K562 (cell line): ENCODE measurements around the gene CASKIN1. TPM values are rescaled to one million over a fixed set of nuclear protein-coding genes. Genes with fewer than 3 reads are reported as not detected.
A peak's percentile ranks its signal among the peaks of the same experiment; 100 is the strongest.

Experiments used
- BCL6 ChIP-seq: fragments of 250-450 bp; sonication (Bioruptor Pico); IDR thresholded peaks from 2 replicates; pipeline ENCODE4 v1.4.0; 2020
- CBFA2T3 ChIP-seq: fragments of 450-650 bp; IDR thresholded peaks from 2 replicates; pipeline ENCODE4 v1.6.1; 2017
- FIP1L1 ChIP-seq: fragments of 200-400 bp; formaldehyde crosslinking; IDR thresholded peaks from 2 replicates; pipeline ENCODE4 v1.6.1; 2018; ENCODE audit warnings: mild to moderate bottlenecking, low read depth, low read length; ENCODE audit not compliant: poor library complexity, severe bottlenecking
- HDAC2 ChIP-seq: fragments of 450-650 bp; IDR thresholded peaks from 2 replicates; pipeline ENCODE4 v1.6.1; 2016; ENCODE audit warnings: mild to moderate bottlenecking
- JUND ChIP-seq, 2 experiments: IDR thresholded peaks; 2 replicates in 1 of 2; 3 replicates in 1 of 2; pipeline ENCODE4 v1.6.1; 2011; ENCODE audit warnings: borderline replicate concordance in 2 of 2, low read depth in 2 of 2, low read length in 2 of 2, improper control_type of control experiment in 1 of 2, missing biosample characterization in 1 of 2, missing genetic modification characterization in 1 of 2, missing genetic modification reagents in 1 of 2
- KDM1A ChIP-seq, 2 experiments: fragments of 450-650 bp; IDR thresholded peaks; 2 replicates each; pipeline ENCODE4 v1.6.1; 2016; ENCODE audit warnings: mild to moderate bottlenecking in 2 of 2
- MED1 ChIP-seq: sonication (generic); formaldehyde crosslinking; IDR thresholded peaks from 2 replicates; pipeline ENCODE4 v1.8.1; 2023; ENCODE audit warnings: missing genetic modification reagents, borderline replicate concordance
- POLR2H ChIP-seq: IDR thresholded peaks from 2 replicates; pipeline ENCODE4 v1.6.1; 2016; ENCODE audit warnings: missing genetic modification characterization, low read depth, mild to moderate bottlenecking, control low read depth, missing compliant biosample characterization, moderate library complexity
- PRPF4 ChIP-seq: fragments of 200-400 bp; formaldehyde crosslinking; IDR thresholded peaks from one replicate; pipeline ENCODE4 v1.6.1; 2017; ENCODE audit warnings: low read length, low read depth, mild to moderate bottlenecking; ENCODE audit not compliant: insufficient read depth, poor library complexity, severe bottlenecking
- RFX5 ChIP-seq: IDR thresholded peaks from 2 replicates; pipeline ENCODE4 v1.6.1; 2011; ENCODE audit warnings: low read depth, mild to moderate bottlenecking, improper control_type of control experiment, low read length
- SMAD1 ChIP-seq: fragments of 150-350 bp; IDR thresholded peaks from 2 replicates; pipeline ENCODE4 v1.6.1; 2014; ENCODE audit warnings: low read length, low read depth; ENCODE audit not compliant: partially characterized antibody
- SMARCA5 ChIP-seq: fragments of 450-650 bp; IDR thresholded peaks from 2 replicates; pipeline ENCODE4 v1.6.1; 2016
- TAF15 ChIP-seq: fragments of 200-400 bp; formaldehyde crosslinking; IDR thresholded peaks from 2 replicates; pipeline ENCODE4 v1.6.1; 2017; ENCODE audit warnings: mild to moderate bottlenecking, low read depth, low read length, moderate library complexity
- TAL1 ChIP-seq: fragments of 450-650 bp; IDR thresholded peaks from 2 replicates; pipeline ENCODE4 v1.6.1; 2016; ENCODE audit warnings: mild to moderate bottlenecking
- ZEB2 ChIP-seq: fragments of 450-650 bp; IDR thresholded peaks from 2 replicates; pipeline ENCODE4 v1.6.1; 2016
- ZNF212 ChIP-seq: fragments of 450-650 bp; formaldehyde crosslinking; IDR thresholded peaks from 2 replicates; pipeline ENCODE4 v1.4.0; 2020; ENCODE audit warnings: mild to moderate bottlenecking
- ZNF282 ChIP-seq: sonication (generic); formaldehyde crosslinking; IDR thresholded peaks from 2 replicates; pipeline ENCODE4 v1.8.1; 2023; ENCODE audit warnings: missing genetic modification reagents
- ZNF644 ChIP-seq: fragments of 200-800 bp; sonication (Bioruptor generic); IDR thresholded peaks from 2 replicates; pipeline ENCODE4 v1.6.1; 2016; ENCODE audit warnings: low read depth, missing genetic modification characterization, missing compliant biosample characterization
- ZNF778 ChIP-seq: fragments of 450-650 bp; formaldehyde crosslinking; IDR thresholded peaks from 2 replicates; pipeline ENCODE4 v1.4.0; 2020; ENCODE audit warnings: mild to moderate bottlenecking, moderate library complexity
- polyA plus RNA-seq, 8 experiments: library from polyadenylated mRNA; depleted of rRNA in 4 of 8; stranded (reverse) in 5 of 8; unstranded in 3 of 8; fragments of >200 nt; fragmentation: Nextera tagmentation in 2 of 8; fragmentation: Illumina TruSeq in 1 of 8; extraction: Ambion mirVana in 2 of 8; extraction: Trizol in 1 of 8; gene quantifications; 2 replicates each; pipeline versions ENCODE4 v1.2.1 to v1.2.3, GENCODE V29; 2011 to 2014; ENCODE audit warnings: inconsistent platforms in 1 of 8, missing spikeins in 1 of 8
- total RNA-seq, 7 experiments: library from RNA; depleted of rRNA in 6 of 7; stranded (reverse); fragments of >200 nt in 6 of 7; fragmentation: Illumina TruSeq in 2 of 7; extraction: Trizol in 2 of 7; gene quantifications; 2 replicates each; pipeline versions ENCODE4 v1.2.1 to v1.2.3, GENCODE V29; 2011 to 2021; ENCODE audit warnings: low replicate concordance in 1 of 7
- TF ChIP-seq, protein P1 (sequence below): sonication (generic); formaldehyde crosslinking; IDR thresholded peaks from 2 replicates; pipeline ENCODE4 v1.8.0; 2022; ENCODE audit warnings: mild to moderate bottlenecking, missing genetic modification reagents, borderline replicate concordance
- TF ChIP-seq, protein P2 (sequence below): fragments of 450-650 bp; IDR thresholded peaks from 2 replicates; pipeline ENCODE4 v1.6.1; 2018; ENCODE audit warnings: mild to moderate bottlenecking, low read depth; ENCODE audit not compliant: partially characterized antibody

CASKIN1 gene
- total and polyA plus RNA-seq, 9 of the 15 experiments (the other 6 are each of a cell fraction or from before 2014, with no cell fraction given), result 0.15 to 4.5 (median 1.5) TPM; not detected in 2

DNA sequence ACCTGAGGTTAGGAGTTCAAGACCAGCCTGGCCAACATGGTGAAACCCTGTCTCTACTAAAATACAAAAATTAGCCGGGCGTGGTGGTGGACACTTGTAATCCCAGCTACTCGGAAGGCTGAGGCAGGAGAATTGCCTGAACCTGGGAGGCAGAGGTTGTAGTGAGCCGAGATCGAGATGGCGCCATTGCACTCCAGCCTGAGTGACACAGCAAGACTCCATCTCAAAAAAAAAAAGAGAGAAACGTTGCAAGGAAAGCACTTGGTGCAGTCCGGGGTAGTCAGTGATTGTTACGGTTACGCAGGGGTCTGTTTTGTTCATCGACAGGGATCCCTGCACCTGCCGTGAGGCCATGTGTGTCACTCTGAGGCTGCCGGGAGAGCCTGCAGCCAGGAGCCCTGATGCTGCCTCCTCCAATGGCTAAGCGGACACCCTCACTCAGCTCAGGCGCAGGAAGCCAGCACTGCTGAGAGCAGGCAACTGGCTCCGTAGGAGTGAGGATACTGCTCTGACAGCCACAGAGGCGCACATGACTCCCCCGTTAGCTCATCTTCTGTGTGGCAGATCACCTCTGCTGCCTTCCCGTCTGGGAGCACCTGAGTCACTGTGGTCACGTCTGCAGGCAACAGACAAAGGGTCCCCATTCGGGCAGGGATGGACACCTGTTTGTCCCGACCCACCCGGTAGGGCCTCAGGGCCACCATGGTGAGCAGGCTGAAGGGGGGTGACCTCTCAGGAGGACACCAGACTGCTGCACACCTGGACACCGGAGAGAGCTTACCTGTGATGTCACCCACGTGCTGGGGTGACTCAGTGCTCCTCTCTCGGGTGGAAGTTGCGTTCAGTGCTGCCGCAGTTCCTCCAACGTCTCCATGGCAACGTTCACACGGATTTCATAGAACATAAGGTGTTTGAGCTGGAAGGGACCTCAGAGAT lies 53.2 kb downstream of the CASKIN1 start (continued):
- TF ChIP-seq TAF15 (no peak), SMARCA5 (no peak), MED1 (CRISPR knock-in tag) (no peak), RFX5 (no peak), HDAC2 (0 out of 2 replicates have a peak, but pooled peaks have one; percentile 11), ZNF282 (CRISPR knock-in tag) (no peak), POLR2H (tag) (no peak), KDM1A (IDR thresholded peaks at IDR 0.05) (no peak), CBFA2T3 (peak; percentile 68), BCL6 (no peak), ZNF644 (tag) (no peak), JUND (IDR thresholded peaks at IDR 0.05; ENCODE audit: borderline replicate concordance, low read depth, low read length) (no peak), JUND (tag; IDR thresholded peaks at IDR 0.05; ENCODE audit: borderline replicate concordance, low read depth, low read length) (no peak), PRPF4 (no peak), TAL1 (peak; percentile 18; the same call in 1 of the 2 replicates), ZEB2 (peak; percentile 96), SMAD1 (no peak), FIP1L1 (no peak), ZNF212 (CRISPR knock-in tag) (no peak), ZNF778 (CRISPR knock-in tag) (no peak)
- TF ChIP-seq, protein P1, sequence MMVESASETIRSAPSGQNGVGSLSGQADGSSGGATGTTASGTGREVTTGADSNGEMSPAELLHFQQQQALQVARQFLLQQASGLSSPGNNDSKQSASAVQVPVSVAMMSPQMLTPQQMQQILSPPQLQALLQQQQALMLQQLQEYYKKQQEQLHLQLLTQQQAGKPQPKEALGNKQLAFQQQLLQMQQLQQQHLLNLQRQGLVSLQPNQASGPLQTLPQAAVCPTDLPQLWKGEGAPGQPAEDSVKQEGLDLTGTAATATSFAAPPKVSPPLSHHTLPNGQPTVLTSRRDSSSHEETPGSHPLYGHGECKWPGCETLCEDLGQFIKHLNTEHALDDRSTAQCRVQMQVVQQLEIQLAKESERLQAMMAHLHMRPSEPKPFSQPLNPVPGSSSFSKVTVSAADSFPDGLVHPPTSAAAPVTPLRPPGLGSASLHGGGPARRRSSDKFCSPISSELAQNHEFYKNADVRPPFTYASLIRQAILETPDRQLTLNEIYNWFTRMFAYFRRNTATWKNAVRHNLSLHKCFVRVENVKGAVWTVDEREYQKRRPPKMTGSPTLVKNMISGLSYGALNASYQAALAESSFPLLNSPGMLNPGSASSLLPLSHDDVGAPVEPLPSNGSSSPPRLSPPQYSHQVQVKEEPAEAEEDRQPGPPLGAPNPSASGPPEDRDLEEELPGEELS (CRISPR knock-in tag), result no peak
- TF ChIP-seq, protein P2, sequence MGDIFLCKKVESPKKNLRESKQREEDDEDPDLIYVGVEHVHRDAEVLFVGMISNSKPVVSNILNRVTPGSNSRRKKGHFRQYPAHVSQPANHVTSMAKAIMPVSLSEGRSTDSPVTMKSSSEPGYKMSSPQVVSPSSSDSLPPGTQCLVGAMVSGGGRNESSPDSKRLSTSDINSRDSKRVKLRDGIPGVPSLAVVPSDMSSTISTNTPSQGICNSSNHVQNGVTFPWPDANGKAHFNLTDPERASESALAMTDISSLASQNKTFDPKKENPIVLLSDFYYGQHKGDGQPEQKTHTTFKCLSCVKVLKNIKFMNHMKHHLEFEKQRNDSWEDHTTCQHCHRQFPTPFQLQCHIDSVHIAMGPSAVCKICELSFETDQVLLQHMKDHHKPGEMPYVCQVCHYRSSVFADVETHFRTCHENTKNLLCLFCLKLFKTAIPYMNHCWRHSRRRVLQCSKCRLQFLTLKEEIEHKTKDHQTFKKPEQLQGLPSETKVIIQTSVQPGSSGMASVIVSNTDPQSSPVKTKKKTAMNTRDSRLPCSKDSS, result no peak
